ENCODE results near the gene SLC16A4.
A peak's percentile ranks its signal among the peaks of the same experiment; 100 is the strongest.
"Not testable (repeated sequence)": the region's sequence is repeated elsewhere in the genome, so short reads cannot be mapped to it uniquely, and the experiment has no call there.

Gene SLC16A4

GRCh38 chr1:110407260-110408210 lies 16.7 kb upstream of the SLC16A4 start, which contains the start of gene LAMTOR5:
Gene LAMTOR5, minus strand, starts transcription at chr1:110407694. Its CDS starts 74 bp downstream, at chr1:110407620.
- DNase-seq = peak; percentile 95

- not testable (repeated sequence) for DNase-seq
These were observed 15.6 kb upstream of the SLC16A4 start for GRCh38 chr1:110406407-110406806.

- DNase-seq = no peak
These were observed 13.6 kb upstream of the SLC16A4 start for GRCh38 chr1:110404401-110404800.

- DNase-seq = no peak
These were observed 13.0 kb upstream of the SLC16A4 start for GRCh38 chr1:110403805-110404204.

- DNase-seq = not testable (repeated sequence)
These were observed 5.6 kb upstream of the SLC16A4 start for GRCh38 chr1:110396259-110396958.

- DNase-seq = no peak
These were observed 3.6 kb upstream of the SLC16A4 start for GRCh38 chr1:110394493-110394820.

GRCh38 chr1:110393691-110394492 lies 3.1 kb upstream of the SLC16A4 start:
- DNase-seq = no peak

- no peak for DNase-seq
These were observed 2.5 kb upstream of the SLC16A4 start for GRCh38 chr1:110393286-110393685.

- DNase-seq = no peak
These were observed 730 bp downstream of the SLC16A4 start for GRCh38 chr1:110390096-110390495.

GRCh38 chr1:110387048-110387754 lies 3.6 kb downstream of the SLC16A4 start:
- DNase-seq = peak; percentile 60

GRCh38 chr1:110385369-110385768 lies 5.5 kb downstream of the SLC16A4 start:
- no peak for DNase-seq

GRCh38 chr1:110384581-110385321 lies 6.1 kb downstream of the SLC16A4 start:
- no peak for DNase-seq

- DNase-seq = peak; percentile 1
These were observed 7.4 kb downstream of the SLC16A4 start for GRCh38 chr1:110383251-110383990.

GRCh38 chr1:110380672-110381283 lies 10.0 kb downstream of the SLC16A4 start:
- DNase-seq = no peak

- DNase-seq = no peak
These were observed 15.3 kb downstream of the SLC16A4 start for GRCh38 chr1:110375490-110375889.

GRCh38 chr1:110370827-110371226 lies 20.0 kb downstream of the SLC16A4 start:
- peak; percentile 61 for DNase-seq

- DNase-seq = no peak
These were observed 26.6 kb downstream of the SLC16A4 start for GRCh38 chr1:110364221-110364620.

- DNase-seq = no peak
These were observed 29.0 kb downstream of the SLC16A4 start for GRCh38 chr1:110361856-110362255.

GRCh38 chr1:110360431-110360830 lies 30.4 kb downstream of the SLC16A4 start:
- DNase-seq = no peak

GRCh38 chr1:110356379-110356778 lies 34.4 kb downstream of the SLC16A4 start:
- DNase-seq = no peak

Data from activated CD4-positive, alpha-beta T cell treated with anti-CD3 and anti-CD28 coated beads, Interleukin-10, Interleukin-2, amounts not matched to agents 100 ng/mL and 50 ng/mL, durations not matched to agents 16 hours and 8 hours (primary cell).